SK-N-DZ (cell line): ENCODE measurements around the gene ADARB2.
"Not testable (repeated sequence)": the region's sequence is repeated elsewhere in the genome, so short reads cannot be mapped to it uniquely, and the experiment has no call there.

ENCODE experiments used
- DNase-seq: peaks from one replicate; pipeline ENCODE4 v3.0.0-alpha.2; 2015; ENCODE audit warnings: low spot score

Gene ADARB2

DNA sequence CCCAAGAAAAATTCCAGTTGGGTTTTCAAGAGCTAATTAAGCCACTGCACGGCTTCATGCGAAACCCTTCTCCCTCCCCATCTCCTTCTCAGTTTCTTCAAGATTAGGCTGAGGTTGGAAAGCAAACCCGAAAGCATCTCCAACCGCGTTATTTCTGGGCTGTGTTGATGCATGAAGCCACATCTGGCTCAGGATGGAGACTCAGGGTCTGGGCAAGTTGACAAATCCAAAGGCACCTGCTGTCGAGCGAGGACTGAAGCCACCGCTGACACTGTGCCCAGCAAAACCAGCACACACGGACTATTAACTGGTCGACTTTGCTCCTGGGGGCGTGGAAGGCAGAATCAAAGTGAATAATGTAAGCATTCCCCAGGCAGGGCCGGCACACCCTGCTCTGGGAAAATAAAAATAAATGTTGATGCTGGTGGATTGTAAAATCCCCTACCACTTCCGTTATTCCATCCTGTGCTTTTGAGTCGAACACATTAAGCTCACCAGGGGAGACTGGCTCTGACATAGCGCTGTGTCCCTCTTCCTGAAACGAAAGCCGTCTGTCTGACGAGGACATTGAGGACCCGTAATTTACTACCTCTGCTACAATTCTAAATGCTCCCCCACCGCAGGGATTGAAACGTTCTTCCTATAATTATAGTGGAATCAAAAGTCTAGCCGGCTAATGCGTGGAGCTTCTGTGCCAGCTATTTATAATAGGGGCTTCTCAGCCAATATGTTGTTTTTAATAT lies 269.8 kb downstream of the ADARB2 start:
- no peak for DNase-seq

DNA sequence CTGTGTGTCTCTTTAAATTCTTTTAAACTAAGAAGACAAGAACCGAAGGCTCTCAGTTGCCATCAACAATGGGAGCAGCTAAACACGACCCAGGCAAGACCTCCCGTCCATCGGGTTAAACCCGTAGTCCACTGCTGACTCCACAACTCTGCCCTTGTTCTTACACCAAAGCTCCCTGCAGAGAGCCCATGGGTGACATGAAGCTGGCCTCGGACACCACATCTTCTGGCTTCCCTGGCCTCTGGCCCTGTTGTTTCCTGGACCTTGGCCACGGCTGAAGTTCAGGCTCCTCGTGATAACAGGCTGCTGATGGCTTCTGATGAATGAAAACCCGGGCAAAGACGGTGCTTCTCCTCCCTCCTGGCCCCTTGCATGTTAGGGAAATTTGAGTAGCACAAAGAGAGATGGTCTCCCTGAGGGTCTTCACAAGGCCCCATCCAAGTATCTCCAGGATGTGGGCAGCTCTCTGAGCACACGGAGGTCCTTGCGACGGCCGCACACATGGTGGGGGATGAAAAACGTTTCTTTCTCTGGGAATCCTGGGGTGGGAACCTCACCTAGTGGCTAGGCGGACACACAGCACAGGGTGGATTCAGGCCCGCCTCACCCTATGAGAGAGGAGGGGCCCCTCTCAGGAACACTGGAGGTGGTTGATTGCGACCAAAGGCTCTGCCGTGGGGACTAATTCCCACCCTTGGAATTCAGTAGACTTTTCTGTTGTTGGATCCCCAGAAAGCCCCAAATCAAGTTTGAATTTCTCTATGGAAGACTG lies 271.1 kb downstream of the ADARB2 start:
- DNase-seq, result no peak

- no peak for DNase-seq
Measured at GRCh38 chr10:1465418-1465911, 271.9 kb downstream of the ADARB2 start.

- no peak for DNase-seq
Measured at GRCh38 chr10:1464881-1465417, 272.4 kb downstream of the ADARB2 start.

- DNase-seq, result not testable (repeated sequence)
Measured at GRCh38 chr10:1463971-1464370, 273.4 kb downstream of the ADARB2 start.

DNA sequence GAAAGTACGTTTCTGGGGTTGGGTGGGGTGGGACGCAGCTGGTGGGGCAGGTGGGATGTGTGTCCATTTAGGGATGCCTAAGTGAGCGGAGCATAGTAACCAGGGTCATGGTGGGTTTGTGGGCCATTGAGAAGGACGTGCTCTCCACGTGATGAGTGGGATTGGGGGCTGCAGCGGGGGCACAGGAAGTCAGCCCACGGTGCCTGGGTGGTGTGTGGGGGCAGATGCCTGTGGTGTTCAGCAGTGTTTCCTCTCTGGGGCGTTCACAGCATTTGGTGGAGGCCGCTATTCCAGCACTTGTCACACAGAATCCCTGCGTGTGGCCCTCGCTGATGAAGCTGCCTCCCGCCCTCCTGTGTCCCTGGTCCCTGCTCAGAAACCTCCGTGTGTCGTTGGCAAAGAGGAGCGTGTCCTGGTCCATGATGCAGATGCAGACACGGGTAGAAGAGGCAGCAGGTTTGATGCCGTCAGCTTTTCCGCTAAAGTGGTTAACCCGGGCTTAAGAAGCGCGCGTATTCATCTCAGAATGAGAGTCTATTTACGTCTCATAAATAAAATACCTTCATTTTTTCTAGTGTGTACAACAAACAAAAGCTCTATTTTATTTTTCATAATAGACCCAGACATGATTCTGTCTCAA lies 274.2 kb downstream of the ADARB2 start:
- no peak for DNase-seq

- no peak for DNase-seq
Measured at GRCh38 chr10:1462521-1462920, 274.8 kb downstream of the ADARB2 start.

DNA sequence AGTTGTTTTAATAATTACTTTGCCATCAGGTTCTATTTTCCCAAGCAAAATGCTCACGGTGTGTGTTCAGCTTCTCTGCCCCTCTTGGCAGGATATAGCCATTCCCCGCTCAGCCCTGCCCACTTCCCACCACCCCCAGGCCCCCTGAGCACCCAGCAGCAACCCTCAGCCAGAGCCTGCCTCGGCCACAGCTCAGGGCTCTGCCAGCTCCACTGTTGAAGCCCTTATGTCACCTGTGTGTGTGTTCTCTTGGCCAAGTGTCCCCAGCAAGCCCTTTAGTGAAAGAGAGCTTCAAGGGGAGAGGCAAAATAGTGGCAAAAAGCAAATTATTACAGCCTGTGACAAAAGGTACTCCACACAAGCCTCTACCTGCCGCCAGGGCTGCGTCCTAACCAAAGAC lies 275.3 kb downstream of the ADARB2 start:
- DNase-seq, result no peak

DNA sequence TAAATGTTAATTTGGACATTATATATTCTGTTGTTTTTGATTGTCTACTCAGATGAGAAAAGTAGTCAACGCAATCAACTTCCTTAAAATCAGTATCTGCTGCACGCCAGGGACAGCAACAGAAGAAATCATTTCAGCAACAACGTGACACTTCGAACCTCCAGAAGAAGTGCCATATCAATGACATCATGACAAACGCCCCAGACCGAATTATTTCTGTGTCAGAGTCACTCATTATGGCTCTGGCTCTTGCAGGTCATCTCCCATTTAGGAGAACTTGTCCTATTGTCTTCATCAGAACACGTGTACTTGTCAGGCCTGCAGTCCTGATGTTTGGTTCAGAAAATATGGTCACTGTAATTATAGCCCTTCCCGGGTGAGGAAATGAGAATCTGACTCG lies 276.3 kb downstream of the ADARB2 start:
- no peak for DNase-seq

- DNase-seq, result not testable (repeated sequence)
Measured at GRCh38 chr10:1459664-1460063, 277.7 kb downstream of the ADARB2 start.

DNA sequence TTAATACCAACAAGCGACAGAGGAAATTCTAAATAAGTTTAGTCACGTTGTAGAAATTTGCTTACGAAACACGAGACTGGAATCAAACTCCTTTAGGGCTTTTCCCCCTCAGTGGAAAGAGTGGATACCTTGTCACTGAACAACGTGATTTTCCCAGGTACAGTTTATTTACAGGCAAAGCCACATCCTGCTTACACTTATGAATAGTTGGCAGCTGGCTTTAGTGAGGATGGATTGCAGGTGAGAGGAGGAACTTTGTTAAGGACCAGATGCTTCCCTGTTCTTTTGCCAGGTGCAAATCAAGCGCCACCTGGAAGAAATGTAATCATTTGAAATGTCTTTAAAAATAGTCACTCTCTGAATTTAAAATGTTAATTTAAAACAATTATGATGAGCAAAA lies 282.4 kb downstream of the ADARB2 start:
- no peak for DNase-seq

DNA sequence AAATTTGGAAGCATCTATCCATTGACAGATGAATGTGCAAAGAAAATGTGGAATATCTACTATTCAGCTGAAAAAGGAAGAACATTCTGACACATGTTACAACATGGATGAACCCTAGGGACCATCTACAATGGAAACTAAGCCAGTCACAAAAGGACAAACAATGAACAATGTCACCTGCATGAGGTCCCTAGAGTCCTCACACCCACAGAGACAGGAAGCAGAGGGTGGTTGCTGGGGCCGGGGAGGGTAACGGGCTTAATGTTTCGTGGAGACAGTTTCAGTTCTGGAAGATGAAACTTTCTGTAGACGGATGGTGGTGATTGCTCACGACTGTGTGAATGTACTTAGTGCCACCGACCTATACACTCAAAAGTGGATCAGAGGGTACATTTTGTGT lies 282.9 kb downstream of the ADARB2 start:
- DNase-seq, result no peak

DNA sequence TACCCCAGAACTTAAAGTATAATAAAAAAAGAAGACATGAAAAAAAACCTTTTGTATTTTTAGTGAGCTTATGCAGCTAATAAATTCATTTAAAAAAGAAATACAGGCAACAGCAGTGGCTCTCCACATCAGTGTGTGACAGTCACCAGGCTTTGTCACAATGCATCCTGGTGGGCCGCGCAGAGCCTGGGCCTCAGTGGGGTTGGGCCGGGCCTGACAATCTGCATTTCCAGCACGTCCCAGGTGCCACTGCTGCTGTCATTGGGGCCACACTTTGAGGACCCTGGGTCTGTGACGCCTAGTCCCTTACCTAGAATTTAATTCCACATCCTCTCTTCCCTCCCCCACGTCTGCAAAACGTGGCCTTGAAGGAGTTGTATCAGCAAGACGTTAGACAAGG lies 284.5 kb downstream of the ADARB2 start:
- no peak for DNase-seq

DNA sequence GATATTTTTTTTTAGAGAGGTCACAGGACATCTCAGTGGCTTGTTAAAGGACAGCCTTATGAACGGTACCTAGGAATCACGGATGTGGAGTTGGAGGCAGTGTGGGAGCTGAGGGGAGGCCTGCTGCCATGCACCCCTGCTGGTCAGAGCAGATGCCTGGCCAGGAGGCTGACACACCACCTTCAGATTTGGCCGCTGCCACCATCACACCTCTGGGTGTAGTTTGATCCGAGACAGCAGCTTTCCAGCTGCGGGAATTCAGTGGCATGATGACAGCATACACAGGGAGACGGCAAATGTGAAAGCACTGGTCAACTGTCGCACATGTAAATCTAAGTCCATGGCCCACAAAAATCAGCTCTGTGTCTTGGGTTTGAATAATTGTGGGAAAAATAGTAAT lies 285.4 kb downstream of the ADARB2 start:
- no peak for DNase-seq

- no peak for DNase-seq
Measured at GRCh38 chr10:1451362-1451888, 285.9 kb downstream of the ADARB2 start.

GRCh38 chr10:1449572-1450205 lies 287.6 kb downstream of the ADARB2 start:
- no peak for DNase-seq

DNA sequence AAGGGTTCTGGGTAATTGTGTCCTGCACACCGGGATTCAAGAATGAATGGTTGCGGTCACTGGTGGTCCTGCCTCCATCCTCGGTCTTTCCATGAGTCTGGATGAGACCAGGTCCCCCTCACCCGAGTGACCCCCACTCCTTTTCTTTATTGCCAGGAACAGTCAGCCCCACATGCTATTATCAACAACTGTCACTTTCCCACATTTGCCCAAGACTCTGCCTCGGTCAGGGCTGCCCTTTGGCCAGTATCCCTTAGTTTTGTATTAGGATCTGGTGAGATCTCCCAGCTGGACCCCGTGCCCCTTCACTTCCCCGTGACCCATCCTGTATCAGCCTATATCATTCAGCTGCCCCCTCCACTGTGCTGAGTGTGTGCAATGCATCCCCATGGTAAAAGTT lies 288.3 kb downstream of the ADARB2 start:
- DNase-seq, result no peak

- DNase-seq, result no peak
Measured at GRCh38 chr10:1448252-1448930, 288.9 kb downstream of the ADARB2 start.

- no peak for DNase-seq
Measured at GRCh38 chr10:1444826-1445225, 292.5 kb downstream of the ADARB2 start.

DNA sequence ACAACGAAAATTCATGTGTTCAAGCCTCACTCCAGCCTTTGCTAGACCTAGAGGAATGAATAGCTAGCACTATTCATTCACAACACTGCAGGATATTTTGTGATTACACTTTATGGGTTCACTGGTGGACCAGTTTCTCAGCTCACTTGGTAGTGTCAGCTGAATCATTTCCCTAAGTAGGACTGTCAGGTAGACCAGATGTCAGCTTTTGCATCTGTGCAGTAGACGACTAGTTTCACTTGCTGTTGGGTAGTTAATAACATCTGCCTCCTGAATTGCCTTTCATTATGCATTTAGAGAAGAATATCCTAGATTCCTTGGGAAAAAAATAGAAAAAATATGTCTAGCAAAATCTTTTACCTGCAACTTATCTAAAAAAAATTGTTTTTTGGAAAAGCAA lies 296.4 kb downstream of the ADARB2 start:
- no peak for DNase-seq
